Tibial nerve (tissue), 4 donors: ENCODE measurements around the gene CMTM5.

Experiments
- CTCF ChIP-seq, 5 experiments: fragments of 200-600 bp in 3 of 5; fragments of 450-650 bp in 2 of 5; sonication (generic) in 3 of 5; IDR thresholded peaks; one replicate each; pipeline ENCODE4 v1.5.1; 2016 to 2019; ENCODE audit warnings: antibody characterized with exemption in 5 of 5, mild to moderate bottlenecking in 3 of 5, moderate library complexity in 2 of 5
- EP300 ChIP-seq, 2 donors: sonication (generic); formaldehyde crosslinking; IDR thresholded peaks; one replicate each; pipeline ENCODE4 v1.6.1; 2017; ENCODE audit warnings: antibody characterized with exemption in 2 of 2, mild to moderate bottlenecking in 1 of 2
- POLR2A ChIP-seq, 2 donors: fragments of 450-650 bp; IDR thresholded peaks; one replicate each; pipeline ENCODE4 v1.6.1; 2017; ENCODE audit warnings: antibody characterized with exemption in 2 of 2, mild to moderate bottlenecking in 2 of 2, moderate library complexity in 2 of 2

DNA sequence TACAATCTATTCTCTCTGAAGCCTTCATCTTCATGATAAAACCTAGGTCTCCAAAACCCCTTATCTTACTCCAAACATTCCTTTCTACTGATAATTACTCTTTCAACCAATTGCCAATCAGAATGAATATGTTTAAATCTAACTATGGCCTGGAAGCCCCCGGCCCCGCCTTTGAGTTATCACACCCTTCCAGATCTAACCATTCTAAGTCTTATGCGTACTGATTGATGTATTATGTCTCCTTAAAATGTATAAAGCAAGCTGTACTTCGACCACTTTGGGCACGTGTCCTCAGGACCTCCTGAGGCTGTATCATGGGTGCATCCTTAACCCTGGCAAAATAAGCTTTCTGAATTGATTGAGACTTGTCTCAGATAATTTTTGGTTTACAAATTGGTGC is 41.2 kb upstream of the CMTM5 start:
- TF ChIP-seq CTCF (IDR thresholded peaks at IDR 0.05) = no peak
- TF ChIP-seq POLR2A (IDR thresholded peaks at IDR 0.05) = no peak
- TF ChIP-seq EP300 (IDR thresholded peaks at IDR 0.05) = no peak
